CD4-positive, alpha-beta T cell treated with Interferon alpha-2 for 1 hour (primary cell): ENCODE data around the gene UBALD2.
A peak's percentile ranks its signal among the peaks of the same experiment; 100 is the strongest.
"Not testable (repeated sequence)": the region's sequence is repeated elsewhere in the genome, so short reads cannot be mapped to it uniquely, and the experiment has no call there.

Experiments used
- DNase-seq, 2 donors: peaks; one replicate each; pipeline ENCODE4 v3.0.0-alpha.2; 2020 to 2022

UBALD2 gene

DNA sequence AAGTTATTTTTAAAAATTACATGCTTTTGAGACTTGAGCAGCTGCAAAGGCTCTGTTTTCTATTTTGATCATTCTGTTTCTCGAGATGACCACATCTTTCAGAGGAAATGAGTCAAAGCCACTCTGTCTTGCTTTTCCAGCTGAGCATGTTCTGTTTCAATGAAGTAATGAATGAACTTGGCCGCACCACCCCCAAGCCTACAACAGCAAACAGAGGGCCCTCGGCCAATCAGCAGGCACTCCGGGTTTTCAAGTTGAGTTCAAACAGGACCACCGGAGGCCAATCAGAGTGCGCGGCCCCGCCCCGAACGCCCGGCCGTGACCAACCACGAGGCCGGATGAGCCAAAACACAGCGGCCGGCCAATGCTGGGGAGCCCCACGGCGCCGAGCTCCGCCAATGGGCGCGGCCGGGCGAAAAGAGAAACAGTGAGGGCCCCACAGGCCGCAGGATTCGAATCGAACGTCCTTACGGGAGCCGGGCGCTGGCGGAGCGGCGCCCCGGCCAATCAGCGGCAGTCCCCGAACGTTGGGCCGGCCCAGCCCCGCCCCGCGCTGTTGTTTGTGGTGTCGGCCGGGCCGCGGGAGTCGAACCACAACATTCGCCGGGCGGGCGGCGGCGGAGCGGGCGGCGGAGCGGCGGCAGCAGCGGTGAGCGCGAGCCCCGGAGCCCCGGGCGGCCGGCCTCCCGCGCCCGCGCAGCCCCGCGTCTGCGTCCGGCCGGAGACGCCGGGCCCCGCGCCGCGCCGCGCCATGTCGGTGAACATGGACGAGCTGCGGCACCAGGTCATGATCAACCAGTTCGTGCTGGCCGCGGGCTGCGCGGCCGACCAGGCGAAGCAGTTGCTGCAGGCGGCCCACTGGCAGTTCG lies at the start of gene UBALD2:
Gene UBALD2, plus strand, starts transcription at position 594 of the 869 bp plus-strand sequence. Its CDS starts 158 bp downstream, at position 752.
- DNase-seq = peak; percentile 99

DNA sequence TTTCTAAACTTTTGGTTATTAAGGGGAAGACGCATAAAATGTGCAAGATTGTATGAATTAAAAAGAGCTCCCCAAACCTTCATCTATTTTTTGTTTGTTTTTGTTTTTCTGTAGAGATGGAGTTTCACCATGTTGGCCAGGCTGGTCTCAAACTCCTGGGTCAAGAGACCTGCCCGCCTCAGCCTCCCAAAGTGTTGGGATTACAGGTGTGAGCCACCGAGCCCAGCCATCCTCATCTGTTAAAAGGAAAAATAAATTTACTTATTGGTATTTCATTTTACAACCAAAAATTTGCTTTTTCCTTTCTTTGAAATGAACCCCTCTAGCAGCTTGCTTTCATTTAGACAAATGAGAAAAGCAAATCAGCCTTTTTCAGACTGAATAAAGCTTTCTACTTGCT lies 48.1 kb upstream of the UBALD2 start:
- no peak for DNase-seq

DNA sequence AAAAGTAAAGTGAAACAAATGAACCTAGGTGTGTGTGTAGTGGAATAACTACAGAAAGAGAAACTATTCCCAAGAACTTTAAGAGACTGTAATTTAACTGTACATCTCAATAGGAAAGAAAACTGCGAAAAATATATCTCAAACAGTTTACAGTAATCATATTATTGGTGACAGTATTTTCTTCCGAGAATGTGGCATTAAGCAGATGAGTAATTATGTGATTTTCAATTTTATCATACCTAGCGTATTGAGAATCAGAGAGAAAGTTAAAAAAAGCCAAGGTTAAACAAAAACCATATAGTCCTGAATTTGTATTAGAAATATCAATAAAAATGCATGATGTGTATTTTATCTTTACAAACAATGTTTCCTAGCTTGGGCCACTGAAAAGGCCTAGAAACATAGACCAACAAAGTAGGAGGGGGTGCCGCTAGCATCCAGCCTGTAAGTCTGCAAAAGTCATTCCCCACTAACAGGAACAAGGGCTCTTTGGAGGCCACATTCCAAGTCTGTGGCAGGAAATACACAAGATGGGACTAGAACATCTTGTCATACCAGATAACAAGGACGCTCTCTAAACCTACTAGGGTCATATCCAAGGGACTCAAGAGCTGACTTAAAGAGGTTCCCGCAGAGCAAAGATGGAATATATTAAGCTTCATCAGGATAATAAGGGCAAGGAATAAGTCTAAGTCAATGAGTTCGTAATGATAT lies 45.3 kb upstream of the UBALD2 start:
- no peak for DNase-seq

DNA sequence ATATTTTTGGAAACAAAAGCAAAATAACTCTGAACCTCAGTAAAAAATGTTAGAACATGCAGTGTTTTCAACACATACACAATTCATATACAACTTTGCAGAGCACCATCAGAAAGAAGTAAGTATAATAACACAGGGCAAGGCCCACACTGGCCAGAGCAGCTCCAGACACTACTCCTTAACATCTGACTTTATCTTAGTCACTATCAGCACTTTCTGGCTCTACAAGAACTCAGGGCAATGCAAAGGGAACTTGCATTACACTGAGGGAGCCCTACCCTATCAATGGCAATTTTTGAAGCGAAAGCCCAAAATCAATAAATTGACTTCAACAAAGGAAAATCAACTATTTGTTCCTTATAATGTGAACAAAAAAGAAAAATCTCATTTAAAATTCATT lies 41.3 kb upstream of the UBALD2 start:
- DNase-seq = no peak

DNA sequence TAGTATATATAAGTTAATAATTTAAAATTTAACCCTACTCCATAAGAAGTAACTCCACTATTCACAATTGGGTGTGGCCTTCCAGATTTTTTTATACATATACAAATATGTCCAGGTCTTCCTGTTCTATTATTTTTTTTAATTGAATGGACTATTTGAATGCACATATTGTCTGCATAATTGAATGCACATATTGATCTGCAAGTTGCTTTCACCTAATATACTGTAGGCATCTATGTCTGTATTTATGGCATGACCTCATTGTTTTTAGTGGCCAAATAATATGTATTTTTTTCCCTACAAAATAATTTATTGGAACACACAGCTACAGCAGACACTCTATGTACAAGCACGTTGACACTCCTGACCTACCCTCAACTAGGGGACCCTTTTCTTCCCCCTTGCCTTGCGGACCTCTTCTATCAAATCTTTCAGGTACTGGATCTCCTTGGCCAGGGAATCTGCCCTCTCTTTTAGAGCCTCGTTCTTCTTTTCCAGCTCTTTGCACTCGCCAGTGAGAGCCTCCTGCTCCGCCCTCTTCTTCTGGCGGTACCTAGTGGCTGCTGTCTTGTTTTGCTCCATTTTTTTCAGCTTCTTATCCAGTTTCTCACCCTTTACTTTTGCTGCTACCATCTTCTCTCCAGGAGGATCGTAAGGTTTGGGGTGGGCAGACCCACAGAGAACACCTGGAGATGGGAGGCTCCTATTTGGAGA lies 39.6 kb upstream of the UBALD2 start:
- not testable (repeated sequence) for DNase-seq

DNA sequence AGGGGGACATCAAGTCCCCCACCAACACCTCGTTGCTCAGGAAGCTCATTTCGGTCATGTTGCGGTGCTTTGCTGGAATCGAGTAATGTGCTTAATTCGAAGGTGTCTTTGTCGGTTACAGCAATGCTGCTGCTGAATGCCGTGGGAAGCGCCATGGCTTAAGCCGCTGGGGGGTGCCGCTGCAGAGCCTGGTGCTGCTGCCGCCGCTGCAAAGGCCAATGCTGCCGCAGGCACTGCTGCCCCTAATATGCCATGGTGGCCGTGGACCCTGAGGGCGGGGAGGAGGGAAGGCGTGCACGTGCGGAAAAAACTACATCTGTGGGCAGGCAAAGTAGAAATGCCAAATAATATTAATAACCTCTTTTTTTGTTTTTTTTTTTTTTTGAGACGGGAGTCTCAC lies 38.4 kb upstream of the UBALD2 start:
- not testable (repeated sequence) for DNase-seq

DNA sequence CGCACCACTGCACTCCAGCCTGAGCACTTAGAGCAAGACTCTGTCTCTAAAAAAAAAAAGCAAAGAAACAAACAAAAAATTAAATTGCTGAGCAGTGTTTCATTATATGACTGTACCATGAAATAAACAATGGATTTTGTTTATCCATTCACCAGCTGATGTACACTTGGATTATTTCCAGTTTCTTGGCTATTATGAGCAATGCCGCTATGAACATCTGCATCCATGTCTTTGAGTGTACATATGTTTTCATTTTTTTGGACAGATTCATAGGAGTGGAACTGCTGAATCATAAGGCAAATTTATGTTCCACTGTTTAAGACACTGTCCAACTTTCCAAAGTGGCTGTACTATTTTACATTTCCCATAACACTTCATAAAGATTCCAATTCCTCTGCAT lies 32.8 kb upstream of the UBALD2 start:
- no peak for DNase-seq

DNA sequence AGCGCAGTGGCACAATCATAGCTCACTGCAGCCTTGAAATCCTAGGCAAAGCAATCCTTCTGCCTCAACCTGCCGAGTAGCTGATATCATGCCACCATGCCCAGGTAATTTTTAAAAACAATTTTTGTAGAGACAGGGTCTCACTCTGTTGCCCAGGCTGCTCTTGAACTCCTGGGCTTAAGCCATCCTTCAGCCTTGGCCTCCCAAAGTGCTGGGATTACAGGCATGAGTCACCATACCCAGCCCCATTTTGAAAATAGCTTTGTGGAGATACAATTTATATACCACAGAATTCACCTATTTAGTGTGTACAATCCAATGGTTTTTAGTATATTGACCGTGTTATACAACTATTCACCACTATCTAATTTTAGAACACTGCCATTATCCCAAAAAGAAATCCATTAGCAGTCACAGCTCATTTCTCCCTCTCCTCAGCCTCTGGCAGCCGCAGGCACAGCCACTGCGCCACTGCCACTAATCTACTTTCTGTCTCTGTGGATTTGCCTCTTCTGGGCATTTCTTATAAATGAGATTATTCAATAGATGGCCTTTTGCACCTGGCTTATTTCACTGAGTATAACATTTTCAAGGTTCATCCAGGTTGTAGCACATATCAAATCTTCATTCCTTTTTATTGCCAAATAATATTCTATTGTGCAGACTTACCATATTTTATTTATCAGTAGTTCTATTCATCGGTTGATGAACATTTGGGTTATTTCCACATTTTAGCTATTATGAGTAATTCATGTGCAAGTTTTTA lies 31.4 kb upstream of the UBALD2 start:
- DNase-seq = no peak

DNA sequence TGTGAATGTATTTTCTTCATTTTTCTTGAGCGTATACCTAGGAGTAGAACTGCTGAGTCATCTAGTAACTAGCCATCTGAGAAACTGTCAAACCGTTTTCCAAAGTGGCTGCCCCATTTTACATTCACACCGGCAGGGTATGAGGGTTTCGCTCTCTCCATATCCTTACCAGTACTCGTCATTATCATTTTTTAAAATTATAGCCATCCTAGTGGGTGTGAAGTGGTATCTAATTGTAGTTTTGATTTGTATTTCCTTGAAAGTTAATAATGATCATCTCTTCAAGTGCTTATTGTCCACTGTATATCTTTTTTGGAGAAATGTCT lies 30.8 kb upstream of the UBALD2 start:
- DNase-seq = no peak

DNA sequence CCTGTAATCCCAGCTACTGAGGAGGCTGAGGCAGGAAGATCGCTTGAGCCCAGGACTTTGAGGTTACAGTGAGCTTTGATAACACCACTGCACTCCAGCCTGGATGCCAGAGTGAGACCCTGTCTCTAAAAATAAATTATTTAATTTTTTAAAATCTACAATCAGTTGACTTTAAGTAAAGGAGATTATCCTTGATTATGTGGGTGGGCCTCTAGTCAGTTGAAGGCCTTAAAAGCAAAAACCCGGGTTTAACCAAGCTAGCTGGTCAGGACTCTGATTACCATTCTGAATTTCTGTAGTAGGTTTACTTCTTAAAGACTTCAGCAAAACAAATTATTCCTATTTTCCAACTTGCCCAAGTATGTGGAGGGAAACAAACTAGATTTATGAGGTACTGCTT lies 29.3 kb upstream of the UBALD2 start:
- no peak for DNase-seq

DNA sequence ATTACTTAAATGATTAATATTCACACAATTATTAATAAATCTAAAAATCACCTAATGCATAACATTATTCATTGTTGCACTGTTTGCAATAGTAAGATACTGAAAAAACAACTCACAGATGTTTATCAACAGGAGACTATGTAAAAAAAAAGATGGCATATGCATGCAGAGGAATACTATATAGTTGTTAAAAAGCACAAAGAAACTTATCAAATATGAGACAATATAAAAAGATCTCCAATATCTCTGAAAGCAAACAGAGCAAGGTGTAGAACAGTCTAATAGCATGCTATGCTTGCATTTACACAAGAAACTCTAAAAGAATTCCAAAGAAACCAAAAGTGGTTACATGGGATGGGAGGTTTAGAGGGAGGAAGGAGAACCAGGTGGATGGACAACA lies 28.5 kb upstream of the UBALD2 start:
- no peak for DNase-seq

DNA sequence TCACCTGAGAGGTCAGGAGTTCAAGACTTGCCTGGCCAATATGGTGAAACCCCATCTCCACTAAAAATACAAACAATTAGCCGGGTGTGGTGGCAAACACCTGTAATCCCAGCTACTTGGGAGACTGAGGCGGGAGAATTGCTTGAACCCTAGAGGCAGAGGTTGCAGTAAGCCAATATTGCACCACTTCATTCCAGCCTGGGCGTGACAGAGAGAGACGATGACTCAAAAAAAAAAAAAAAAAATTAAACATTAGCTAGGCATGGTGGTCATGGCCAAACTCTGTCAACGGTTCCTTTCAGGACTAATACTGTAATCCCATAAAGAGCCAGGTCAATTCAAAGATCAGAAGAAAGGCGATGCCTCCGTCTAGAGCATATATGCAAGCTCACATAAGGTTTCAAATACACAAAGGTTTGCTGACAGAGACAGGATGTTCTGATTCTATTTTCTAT lies 27.3 kb upstream of the UBALD2 start:
- DNase-seq = no peak

DNA sequence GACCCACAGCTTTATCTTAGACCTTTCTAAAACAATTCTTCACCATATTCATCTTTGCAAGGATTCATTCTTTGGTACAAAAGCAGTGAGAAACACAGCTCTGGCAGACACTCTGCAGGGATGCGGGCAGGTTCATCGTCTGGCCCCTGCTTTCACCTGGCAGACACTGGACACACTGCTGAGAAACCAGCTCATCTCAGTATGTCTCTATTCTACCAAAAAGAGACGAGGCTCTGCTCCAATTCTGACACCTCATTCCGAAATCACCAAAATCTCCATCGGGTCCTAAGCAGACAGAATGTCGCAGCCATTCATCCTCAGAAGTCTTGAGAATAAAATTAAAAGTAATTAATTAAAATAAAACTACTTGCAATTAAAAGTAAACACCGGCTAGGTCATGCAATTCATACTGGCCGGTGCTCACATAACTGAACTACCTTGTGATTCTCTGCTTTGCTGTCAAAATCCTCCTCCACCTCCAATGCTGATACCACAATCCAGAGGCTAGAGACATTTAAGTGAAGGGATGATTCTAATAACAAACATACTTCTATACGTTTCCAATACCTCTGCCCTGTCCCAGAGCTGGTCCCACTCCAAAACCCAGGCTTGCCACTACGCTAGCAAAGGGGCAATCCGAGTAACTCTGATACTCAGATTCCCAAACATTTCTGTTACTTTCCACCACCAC lies 26.2 kb upstream of the UBALD2 start:
- DNase-seq = no peak

DNA sequence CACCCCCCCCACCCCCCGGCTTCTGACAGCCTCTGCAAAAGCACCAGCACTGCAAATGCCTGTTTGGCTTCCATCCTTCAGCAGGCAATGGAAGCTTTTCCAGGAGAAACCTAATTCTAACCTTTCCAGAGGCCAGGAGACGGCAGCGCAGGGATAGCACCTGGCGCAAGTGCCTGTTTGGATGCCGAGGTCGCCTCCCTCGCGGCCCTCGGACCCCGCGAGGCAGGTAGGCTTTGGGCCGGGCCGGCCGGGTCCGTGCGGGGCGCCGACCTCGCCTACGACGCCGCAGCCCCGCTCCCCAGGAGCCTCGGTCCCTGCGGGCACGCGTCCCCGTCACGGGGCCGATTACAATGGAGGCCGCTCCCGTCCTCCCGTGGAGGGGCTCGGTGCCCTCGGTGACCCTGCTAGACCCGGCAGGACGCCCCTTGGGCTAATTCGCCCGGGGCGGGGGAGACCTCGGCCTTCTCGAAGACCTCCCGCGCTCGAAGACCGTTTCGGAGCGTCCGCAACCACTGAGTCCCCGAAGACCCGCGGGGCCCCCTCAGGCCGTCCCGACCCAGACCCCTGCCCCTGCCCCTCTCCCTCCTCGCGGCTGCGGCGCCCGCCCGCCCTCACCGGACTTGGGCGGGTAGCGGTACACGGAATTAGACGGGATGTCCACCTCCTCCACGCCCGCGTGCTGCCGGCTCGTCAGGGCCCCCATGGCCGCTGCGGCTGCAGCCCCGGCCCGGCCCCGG lies 25.4 kb upstream of the UBALD2 start:
- DNase-seq = no peak

DNA sequence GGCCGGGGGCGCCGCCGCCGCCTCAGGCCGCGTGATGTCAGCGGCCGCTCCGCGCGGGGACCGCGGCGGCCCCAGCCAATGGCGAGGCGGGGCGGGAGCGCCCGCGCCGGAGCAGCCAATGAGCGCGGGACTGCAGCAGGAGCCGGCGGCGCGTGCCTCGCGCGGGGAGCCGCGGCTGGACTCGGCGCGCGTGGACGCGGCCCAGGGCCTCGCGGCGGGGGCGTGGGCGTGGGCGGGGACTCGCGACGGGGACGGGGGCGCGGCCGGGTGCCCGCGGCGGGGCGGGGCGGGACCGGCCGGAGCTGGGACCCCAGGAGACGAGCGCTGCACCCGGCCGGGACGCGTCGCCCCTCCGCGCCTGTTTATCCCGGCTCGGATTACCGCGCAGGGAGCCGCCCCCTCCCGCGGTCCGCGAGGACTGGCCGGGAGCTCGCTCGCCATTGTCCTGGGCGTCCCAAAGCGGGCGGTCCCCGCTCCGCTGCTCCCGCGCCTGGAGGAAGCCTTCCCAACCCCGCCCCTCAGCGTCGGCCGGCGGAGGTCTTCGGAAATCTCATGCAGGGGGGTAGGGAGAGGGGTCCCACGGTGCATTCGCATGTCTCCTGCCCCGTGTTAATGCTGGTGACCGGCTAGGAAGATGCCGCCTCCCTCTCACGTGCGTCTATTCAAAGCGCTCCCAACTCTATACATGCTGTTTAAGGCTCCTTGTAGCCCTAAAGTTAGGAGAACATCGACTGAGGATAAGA lies 24.5 kb upstream of the UBALD2 start, which contains the start of gene RNF157:
Gene RNF157, minus strand, starts transcription at position 33 of the 743 bp plus-strand sequence. CDS start 253 bp downstream, outside the sequence.
- peak; percentile 66 to 83 for DNase-seq

DNA sequence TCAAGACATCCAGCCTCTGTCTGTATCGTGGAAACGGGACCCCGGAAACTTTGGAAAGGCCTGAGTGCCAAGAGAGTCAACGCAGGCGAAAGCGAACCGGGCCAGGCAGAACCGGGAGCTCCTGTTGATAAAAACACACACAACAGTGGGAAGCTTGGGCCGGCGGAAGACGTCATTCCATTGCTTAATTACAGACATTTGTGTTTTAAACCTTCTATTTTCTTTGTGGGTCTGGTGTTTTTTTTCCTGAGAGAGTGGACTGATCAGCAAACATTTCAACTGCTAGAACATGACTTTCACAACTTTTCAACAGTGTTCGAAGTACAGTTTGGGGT lies 24.0 kb upstream of the UBALD2 start:
- no peak for DNase-seq

DNA sequence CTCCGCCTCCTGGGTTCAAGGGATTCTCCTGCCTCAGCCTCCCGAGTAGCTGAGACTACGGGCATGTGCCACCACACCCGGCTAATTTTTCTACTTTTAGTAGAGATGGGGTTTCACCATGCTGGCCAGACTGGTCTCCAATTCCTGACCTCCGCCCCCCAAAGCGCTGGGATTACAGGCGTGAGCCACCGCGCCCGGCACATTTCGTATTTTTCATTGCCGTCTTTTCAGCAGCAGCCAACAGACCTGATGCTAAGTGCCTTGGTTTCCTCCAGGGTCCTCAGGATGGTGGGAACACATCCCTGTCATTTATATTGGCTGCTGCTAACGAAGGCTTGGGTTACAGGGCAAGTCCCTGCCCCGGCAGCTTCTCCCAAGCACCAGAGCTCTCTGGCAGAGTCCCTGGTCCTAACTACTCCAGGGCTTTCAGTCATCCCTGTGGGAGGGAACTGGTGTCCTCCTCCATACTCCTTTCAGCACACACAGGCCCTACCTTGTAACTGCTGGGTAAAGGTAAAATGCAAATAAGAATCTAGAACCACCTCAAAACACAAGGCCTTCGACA lies 23.4 kb upstream of the UBALD2 start:
- no peak for DNase-seq

DNA sequence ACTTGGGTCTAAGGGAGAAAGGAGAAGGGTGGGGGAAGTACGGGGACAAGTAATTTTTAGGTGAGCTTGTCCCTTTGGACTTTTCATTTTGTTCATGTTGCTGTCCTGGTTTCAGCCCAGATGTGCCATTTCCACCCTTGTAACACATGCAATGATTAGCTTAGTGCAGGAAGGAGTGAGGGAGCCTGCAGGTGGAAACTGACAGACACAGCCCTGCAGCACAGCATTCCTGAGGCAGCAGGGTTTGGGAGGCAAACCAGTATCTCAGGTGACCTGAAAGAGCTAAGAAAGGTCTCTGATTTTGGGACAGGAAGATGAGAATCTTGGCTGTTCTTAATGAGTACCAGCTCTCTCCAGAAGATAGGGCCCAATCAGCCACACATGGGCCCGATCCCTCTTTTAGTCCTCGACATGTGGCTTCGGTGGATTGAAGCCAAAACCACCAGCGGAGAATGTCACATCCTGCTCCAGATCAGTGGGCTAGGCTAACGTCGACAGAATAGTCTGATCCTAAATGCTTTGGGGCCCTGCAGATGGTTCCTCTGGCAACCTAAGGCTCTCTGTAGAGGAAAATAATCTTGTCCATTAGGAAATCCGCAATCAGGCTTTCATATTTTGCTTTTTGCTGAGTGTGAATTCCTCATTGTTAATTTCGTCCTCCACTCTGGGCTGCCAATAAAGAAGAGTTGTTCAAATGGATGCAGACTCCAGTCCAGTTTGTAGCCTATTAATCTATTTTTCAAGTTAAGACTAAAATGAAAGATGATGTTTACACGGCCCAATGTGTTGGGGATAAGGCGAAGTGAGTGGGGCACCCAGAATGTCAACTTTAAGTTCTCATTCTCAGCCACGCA lies 21.1 kb upstream of the UBALD2 start:
- no peak for DNase-seq

DNA sequence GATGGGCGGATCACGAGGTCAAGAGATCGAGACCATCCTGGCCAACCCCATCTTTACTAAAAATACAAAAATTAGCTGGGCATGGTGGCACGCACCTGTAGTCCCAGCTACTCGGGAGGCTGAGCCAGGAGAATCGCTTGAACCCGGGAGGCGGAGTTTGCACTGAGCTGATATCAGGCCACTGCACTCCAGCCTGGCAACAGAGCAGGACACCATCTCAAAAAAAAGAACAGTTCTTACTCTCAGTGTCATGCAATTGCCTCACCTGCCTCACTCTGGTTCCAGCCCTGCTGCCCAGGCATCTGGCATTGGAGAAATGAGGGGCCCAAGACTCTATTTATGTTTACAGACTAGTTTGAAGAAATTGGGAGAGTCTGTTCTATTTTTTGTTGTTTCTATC lies 20.4 kb upstream of the UBALD2 start:
- DNase-seq = not testable (repeated sequence)
